ENCODE data around the gene HSH2D. TPM values are rescaled to one million over a fixed set of nuclear protein-coding genes. Genes with fewer than 3 reads are reported as not detected.
"Not testable (repeated sequence)": the region's sequence is repeated elsewhere in the genome, so short reads cannot be mapped to it uniquely, and the experiment has no call there.

Gene HSH2D, protein sequence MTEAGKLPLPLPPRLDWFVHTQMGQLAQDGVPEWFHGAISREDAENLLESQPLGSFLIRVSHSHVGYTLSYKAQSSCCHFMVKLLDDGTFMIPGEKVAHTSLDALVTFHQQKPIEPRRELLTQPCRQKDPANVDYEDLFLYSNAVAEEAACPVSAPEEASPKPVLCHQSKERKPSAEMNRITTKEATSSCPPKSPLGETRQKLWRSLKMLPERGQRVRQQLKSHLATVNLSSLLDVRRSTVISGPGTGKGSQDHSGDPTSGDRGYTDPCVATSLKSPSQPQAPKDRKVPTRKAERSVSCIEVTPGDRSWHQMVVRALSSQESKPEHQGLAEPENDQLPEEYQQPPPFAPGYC
- total RNA-seq: 14.0 TPM

DNA sequence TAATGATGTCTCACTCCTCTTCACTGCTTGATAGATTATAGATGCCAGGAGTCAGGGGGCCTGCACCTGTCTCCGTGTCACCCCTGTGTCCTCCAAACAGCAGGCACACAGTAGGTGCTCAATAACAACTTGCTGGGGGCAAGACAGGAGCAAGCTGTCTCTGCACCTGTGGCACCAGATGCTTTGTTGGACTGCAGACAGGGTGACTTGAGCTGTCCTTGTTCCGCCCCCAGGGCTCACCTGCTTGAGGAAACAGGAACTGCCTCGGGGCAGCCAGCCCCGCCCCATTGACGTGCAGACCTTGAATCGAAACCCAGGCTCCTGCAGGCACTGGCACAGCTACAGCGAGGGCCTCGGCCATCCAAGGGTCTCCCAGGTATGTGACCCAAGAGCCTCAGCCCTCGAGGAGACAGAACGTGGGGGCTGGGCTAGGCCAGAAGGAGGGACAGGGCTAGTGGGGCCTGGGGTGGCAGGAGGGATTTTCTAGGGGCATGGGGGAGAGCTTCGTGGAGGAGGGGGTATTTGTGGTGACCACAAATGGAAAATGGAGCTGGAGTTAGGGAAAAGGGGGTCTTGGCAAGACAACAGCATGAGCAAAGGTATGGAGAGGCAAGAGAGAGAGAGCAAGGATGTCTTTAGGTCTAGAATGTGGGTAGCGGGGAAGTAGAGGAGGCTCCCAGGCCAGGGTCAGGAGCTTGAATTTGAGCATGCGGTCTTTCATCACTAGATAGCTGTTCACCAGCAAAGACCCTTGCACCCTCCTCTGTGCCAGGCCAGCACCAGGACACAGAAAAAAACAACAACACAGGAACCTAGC lies at the start of gene HSH2D:
HSH2D (plus strand) TSS at position 287 of the 817 bp plus-strand sequence. CDS start 5,066 bp downstream, outside the sequence.
- DNase-seq (ENCODE audit: low spot score): peak; percentile 87

DNA sequence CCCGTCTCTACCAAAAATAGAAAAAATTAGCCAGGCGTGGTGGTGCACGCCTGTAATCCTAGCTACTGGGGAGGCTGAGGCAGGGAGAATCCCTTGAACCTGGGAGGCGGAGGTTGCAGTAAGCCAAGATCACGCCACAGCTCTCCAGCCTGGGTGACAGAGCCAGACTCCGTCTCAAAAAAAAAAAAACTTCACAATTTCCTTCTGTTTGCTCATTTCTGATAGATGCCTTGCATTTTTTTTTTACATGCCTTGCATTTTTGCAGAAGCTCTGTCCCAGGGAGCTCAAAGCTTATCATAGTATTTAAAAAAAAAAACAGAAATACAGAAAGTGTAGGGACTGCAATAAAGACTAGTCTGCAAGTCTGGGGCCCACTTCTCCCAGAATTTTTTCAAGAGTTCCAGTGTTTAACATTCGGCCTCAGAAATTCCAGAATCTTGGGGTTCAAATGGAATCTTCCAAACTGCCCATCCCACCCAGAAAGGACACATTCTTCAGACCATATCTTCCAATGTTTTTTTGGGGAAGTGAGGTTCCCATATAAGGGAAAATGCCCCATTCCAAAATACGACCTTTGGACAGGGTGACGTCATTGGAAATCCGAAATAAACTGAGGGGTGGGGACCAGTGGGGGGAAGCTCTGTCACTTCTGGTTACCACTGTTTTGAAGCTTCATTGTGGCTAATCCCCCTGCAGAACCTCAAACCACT lies 49.0 kb upstream of the HSH2D start:
- no peak for DNase-seq (ENCODE audit: low spot score)

DNA sequence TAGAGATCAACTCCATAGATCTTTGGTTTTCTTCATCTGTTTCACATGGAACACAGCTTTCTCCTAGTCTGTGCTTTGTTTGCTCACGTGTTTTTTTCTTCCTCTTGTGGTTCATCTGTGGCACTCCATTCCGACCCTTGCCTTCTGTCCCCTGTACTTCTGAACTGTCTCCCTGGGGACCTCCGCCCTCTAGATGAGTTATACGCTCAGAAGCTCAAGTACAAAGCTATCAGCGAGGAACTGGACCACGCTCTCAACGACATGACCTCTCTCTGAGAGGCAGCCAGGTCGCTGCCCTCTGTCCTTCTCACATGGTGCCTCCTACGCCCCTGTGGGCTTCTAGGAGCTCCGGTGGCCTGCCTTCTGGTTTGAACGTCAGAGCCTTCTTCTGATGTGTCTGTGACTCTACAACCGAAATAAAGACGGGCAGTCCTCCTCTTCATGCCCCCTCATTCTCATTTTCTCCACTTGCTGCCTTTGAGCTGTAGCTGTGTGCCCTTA lies 48.4 kb upstream of the HSH2D start:
- no peak for DNase-seq (ENCODE audit: low spot score)

DNA sequence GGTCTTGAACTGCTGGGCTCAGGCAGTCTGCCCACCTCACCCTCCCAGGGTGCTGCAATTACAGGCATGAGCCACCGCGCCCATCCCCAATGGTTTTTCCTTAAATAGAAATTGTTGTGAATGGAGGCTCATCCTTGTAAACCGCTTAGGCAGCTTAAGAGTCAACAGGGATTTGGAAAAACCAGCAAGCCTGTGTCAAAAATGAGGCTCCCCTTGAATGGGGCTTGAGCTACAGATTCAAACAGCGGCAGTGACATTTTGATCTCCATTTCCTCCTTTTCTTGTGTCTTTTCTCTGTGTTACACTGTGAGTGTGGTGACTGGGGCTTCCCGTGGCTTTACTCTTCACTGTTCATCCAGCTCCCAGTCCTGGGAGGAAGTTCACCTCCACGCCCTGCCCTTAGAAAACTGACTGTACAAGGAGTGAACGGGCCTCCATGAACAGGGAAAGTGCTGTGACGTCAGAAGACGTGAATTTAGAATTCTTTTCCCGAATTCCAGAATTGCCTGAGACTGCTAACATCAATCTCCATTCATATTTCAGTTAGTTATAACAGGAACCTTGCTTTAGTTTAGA lies 47.1 kb upstream of the HSH2D start:
- no peak for DNase-seq (ENCODE audit: low spot score)

DNA sequence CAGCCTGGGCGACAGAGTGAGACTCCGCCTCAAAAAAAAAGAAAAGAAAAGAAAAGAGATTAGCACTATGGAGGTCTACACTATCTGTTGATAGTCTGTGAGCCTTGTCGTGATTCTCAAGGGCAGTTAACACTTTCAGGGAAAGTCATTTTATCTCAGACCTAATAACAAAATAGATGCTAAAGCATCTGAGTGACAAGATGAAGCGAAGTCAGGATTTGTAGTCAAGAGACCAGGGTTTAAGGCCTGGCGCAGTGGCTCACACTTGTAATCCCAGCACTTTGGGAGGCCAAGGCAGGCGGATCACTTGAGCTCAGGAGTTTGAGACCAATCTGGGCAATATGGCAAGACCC lies 45.1 kb upstream of the HSH2D start:
- no peak for DNase-seq (ENCODE audit: low spot score)

DNA sequence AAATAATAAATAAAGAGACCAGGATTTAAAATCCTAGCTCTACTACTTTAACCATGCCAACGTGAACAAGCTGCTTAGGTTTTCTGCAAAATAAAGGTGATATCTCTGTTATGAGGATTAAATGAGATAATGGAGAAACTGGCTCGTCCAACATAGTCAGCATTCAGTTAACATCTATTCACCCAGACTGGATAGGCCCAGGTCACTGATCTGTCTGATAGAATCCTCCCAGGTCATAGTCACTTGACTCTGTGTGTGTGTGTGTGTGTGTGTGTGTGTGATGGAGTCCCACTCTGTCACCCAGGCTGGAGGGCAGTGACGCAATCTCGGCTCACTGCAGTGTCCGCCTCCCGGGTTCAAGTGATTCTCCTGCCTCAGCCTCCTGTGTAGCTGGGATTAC lies 44.7 kb upstream of the HSH2D start:
- no peak for DNase-seq (ENCODE audit: low spot score)

DNA sequence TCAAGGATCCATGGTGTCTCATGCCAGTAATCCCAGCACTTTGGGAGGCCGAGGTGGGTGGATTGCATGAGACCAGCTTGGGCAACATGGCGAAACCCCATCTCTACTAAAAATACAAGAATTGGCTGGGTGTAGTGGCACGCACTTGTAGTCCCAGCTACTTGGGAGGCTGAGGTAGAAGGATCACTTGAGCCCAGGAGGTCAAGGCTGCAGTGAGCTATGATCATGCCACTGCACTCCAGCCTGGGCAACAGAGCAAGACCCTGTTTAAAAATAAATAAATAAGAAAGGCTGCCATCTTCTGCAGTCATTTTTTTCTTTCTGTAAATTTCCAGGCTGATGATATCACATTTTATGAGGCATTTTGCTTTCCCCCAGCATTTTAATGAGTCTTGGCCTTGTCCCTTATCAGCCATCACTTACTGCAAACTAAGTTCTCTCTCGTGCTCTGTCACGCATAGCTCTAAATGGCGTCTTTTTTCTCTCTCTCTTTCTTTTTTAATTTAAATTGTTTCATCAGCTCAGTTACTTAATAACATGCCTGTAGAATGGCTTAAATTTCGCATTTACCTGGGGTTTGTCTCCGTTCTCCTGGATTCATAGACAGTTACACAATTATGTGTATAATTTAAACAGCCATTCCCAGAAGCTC lies 44.0 kb upstream of the HSH2D start:
- not testable (repeated sequence) for DNase-seq (ENCODE audit: low spot score)

DNA sequence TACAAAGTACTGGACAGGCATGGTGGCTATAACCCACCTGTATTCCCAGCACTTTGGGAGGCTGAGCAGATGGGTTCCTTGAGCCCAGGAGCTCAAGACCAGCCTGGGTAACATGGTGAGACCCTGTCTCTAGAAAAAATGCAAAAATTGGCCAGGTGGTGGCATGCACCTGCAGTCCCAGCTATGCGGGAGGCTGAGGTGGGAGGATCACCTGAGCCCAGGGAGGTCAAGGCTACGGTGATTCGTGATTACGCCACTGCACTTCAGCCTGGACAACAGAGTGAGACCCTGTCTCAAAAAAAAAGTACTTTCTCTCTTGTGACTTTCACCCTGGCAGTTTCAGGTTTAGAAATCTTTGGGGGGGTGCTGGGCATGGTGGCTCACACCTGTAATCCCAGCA lies 43.0 kb upstream of the HSH2D start:
- no peak for DNase-seq (ENCODE audit: low spot score)

DNA sequence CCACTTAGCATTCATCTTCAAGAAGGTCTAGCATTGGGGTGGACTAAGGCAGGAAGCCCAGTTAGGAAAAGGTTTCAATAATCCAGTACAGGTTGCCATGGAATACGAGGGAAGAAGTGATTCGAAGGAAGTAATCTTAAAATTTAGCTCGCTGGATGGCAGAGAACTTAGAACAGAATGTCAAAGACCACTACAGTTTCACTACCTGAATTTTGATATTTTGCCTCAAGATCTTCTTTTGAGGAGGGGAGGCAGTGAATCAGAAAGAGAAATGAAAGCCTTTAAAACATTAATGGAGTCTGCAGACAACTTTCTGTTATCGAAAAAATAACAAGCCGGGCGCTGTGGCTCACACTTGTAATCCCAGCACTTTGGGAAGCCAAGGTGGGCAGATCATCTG lies 38.8 kb upstream of the HSH2D start:
- DNase-seq (ENCODE audit: low spot score): no peak

DNA sequence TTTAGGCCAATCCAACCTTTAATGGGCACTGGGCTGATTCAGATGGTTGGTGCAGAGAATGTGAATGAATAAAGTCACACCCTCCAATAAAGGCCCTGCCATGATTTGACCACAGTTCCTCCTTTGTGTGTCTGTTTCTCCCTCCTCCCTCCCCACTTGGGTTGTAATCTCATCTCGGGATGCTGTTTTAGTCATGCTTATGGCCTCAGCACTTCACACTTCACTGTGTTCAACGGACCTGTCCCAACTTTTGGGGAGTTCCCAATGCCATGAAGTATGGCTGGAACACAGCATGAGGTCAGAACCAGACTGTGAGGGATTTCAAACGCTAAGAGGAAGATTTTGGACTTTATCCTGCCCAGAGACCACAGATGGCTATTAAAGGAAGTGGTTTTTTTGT lies 37.4 kb upstream of the HSH2D start:
- no peak for DNase-seq (ENCODE audit: low spot score)

DNA sequence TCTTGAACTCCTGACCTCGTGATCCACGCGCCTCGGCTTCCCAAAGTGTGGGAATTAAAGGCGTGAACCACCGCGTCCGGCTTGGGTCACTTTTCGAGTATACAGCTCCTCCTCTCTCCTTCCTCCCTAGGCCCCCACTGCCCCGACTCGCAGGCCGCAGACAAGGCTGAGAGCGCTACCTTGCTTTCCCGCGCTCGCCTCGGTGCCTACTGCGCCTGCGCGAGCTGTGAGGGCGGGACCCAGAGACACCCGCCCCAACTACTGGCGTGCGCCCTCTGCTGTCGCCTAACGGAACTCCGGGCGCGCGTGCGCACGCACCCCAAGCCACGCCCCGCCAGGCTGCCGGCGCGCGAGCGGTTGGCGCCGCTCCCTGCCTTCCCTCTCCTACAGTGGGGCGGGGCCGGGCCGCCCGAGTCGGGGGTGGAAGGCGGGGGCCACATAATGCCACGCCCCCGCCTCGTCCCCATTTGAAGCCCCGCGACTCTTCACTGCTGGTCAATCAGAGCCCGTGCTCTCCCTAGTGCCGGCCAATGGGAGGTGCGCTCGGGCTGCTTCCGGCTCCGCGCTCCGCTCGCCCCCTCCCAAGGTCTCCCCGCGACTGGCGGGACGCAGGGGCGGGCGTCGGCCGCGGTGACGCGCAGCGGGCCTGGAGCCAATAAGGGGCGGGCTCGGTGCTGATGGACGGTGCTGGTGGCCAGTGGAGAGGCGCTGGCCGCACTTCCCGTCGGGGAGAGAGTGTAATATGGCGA lies 32.2 kb upstream of the HSH2D start, which contains the start of gene RAB8A:
RAB8A (plus strand) TSS at position 730 of the 749 bp plus-strand sequence; CDS start at position 743, 13 bp downstream.
- peak; percentile 99 for DNase-seq (ENCODE audit: low spot score)

DNA sequence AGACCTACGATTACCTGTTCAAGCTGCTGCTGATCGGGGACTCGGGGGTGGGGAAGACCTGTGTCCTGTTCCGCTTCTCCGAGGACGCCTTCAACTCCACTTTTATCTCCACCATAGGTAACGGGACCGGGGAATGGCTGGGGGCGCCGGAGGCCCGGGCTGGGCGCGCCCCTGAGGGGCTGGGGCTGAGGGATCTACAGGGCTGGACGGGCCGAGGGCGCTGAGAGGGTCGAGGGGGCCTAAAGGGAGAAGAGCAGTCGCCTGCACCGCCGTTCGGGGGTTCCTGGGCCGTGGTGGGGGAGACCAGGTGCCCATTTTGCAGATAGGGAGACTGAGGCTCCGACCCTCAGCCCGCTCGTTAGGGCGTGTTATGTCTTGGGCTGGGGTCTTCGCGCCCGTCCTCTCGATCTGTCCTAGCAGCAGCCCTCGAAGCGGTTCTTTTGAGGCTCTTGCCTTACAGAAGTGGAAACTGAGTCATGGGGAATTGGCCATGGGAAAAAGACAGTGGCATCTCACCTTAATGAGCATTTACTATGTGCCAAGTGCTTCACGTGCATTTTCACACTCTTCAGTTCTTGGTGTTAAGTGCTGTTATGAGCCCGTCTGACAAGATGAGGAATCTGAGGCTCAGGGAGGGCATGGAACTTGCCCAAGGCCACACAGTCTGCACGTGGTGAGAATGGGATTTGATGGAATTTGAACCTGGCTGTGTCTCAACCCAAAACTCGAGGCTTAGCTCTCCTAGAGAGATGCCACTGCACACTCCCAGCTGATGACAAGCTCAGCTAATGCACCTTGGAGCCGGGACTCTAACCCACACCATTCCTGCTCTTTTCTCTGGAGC lies 31.4 kb upstream of the HSH2D start:
- no peak for DNase-seq (ENCODE audit: low spot score)

DNA sequence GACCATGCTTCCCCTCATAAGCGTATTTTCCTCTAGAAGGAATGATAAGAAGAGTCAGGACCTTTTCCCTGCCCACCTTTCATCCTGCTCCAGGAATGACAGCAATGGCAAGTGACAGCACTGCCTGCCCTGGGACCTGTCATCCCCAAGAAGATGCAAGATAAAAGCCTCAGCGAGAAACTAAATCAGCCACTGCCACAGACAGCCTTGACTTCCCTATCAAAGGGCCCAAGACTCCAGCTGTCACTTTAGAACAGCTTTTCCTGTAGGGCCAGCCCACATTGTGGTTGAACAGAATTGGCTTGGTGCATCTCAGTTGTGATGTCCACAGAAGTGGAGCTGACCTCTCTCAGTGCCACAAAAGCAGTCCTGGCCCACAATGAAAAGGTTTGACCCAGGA lies 30.7 kb upstream of the HSH2D start:
- no peak for DNase-seq (ENCODE audit: low spot score)

DNA sequence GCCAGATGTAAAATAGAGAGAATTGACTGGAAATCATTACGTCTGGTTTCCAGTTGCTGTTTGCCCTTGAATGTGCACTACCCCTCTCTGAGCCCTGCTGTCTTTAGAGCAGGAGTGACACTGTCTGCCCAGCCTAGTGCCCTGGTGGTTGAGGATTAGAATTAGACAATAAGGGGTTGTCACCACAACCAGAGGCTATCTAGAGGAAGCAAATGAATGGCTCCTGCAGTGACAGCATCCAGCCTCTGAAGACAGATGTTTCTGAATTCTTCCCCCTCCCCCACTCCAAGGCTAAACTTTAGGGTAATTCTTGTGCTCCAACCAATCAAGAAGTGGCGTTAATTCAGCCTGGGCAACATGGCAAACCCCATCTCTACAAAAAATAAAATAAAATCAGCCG lies 29.8 kb upstream of the HSH2D start:
- DNase-seq (ENCODE audit: low spot score): no peak

DNA sequence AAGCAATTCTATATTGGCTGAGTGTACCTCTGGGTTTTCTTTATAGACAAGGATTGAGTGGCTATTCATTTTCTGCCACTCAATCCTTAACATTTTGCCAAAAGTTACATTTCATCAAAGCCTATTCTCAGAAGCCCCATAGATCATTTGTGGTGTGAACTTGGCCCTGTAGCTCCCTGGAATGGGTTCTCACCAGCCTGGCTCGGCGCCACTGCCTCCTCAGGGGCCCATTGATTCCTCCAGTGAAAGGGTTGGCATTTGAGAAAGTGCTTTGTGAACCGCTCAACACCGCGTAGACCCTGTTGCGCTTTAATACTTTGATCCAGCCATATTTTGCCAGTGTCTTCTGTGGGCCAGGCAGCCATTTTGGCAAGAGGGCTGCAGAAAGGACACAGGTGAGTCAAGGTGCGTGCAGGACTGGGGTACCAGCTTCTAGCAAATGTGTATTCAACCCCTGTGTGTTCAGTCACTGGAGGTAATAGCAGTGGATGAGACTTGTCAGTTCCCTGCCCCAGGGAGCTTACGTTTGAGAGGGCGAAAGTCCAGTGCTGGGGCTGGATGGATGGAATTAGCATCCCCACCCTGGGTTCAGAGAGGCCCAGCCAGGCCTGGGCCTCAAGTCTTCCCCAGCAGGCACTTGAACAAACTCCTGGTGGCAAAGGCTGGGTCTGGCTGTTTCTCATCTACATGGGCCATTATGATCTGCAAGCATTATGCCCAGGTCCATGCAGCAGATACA lies 28.0 kb upstream of the HSH2D start:
- no peak for DNase-seq (ENCODE audit: low spot score)

DNA sequence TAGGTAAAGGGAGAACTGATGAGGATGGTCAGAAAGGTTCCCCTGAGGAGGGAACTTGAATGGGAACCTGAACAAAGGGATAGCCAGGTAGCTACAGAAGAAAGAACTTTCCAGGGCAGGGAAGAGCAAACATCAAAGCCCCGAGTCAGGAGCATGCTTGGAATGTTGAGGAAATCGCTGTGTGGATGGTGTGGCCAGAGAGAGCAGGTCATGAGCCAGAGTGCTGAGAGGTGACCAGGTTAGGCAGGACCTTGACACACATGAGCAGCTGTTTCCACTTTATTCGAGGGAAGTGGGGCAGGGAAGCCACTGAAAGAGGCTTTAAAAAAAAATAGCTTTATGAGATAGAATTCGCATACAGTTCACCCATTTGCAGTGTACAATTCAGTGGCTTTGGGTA lies 27.4 kb upstream of the HSH2D start:
- DNase-seq (ENCODE audit: low spot score): no peak

DNA sequence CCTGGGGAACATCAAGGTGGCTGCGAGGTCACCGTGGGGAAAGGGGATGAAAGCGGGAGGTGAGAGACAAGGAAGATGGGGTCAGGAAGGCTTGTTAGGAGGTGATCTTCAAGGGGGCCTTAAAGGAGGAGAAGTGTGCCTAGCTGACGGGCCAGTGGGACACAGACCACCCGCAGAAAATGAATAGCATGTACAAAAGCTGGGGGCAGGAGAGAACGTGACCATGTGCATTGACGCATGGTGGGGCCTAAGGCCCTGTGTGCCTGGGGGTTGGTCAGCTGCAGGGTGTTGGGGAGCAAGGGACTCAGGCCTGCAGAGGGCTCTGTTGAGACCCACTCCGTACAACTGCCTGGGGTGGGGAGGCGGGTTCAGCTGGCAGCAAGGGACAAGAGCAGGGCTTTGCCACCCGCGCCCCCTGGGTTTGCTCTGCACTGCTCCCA lies 25.9 kb upstream of the HSH2D start:
- DNase-seq (ENCODE audit: low spot score): no peak

DNA sequence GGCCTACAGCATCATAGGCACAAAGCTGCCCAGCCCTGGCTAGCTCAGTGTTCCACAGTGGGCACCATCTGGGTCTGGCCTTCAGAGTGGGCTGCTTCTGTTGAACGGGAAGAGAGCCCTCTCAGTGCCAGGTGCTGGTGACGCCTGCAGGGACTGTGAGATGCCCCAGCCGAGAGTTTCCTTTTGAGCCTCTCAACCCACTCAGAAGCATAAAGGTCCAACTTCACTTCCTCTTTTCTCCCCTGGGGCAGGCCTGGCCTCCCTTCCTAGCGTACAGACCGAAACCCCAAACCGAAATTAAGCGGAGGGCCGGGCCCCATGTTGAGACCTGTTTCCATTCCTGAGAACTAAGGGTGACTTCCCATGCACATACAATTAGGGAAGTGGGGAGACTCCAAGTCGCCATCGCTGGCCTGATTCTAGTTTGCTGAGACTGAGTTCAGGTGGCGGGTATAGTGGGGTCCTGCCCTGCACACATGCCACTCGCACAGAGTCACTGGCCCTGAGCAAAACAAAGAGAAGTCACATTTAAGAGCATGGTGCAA lies 24.9 kb upstream of the HSH2D start:
- no peak for DNase-seq (ENCODE audit: low spot score)

Data from mucosa of gallbladder (tissue), 1 donor.